ENCODE results near the gene PRX.

GRCh38 chr19:40421993-40422747 is 9.0 kb upstream of the PRX start:
- TF ChIP-seq USF2 (IDR thresholded peaks at IDR 0.05; ENCODE audit: low read depth, low read length), result no peak
- TF ChIP-seq USF2 (CRISPR knock-in tag; IDR thresholded peaks at IDR 0.05; ENCODE audit: borderline replicate concordance), result no peak
- TF ChIP-seq ELF1 (CRISPR knock-in tag; IDR thresholded peaks at IDR 0.05), result no peak
- no peak for TF ChIP-seq EHMT2 (IDR thresholded peaks at IDR 0.05; ENCODE audit: borderline replicate concordance, low read depth, low read length)
- TF ChIP-seq GATAD2A (CRISPR knock-in tag; IDR thresholded peaks at IDR 0.05), result no peak
- TF ChIP-seq CTCF (CRISPR knock-in tag; IDR thresholded peaks at IDR 0.05), result no peak
- no peak for TF ChIP-seq REPIN1 (CRISPR knock-in tag; IDR thresholded peaks at IDR 0.05; ENCODE audit: borderline replicate concordance, low read depth)

Data from HepG2 (cell line).